Neural progenitor cell (in vitro differentiated cells): Measurements from ENCODE around the gene PSMC1.

Experiments
- EZH2 ChIP-seq: fragments of 200-600 bp; sonication (generic); IDR thresholded peaks from 2 replicates; pipeline ENCODE4 v1.6.1; 2017; ENCODE audit warnings: antibody characterized with exemption, mild to moderate bottlenecking, moderate library complexity
- EZH2phosphoT487 ChIP-seq: fragments of 200-600 bp; sonication (generic); IDR thresholded peaks from 2 replicates; pipeline ENCODE4 v1.6.1; 2017; ENCODE audit warnings: antibody characterized with exemption
- TF ChIP-seq, protein P1 (sequence below): fragments of 200-600 bp; sonication (generic); IDR thresholded peaks from 2 replicates; pipeline ENCODE4 v1.5.1; 2017; ENCODE audit warnings: antibody characterized with exemption, mild to moderate bottlenecking

DNA sequence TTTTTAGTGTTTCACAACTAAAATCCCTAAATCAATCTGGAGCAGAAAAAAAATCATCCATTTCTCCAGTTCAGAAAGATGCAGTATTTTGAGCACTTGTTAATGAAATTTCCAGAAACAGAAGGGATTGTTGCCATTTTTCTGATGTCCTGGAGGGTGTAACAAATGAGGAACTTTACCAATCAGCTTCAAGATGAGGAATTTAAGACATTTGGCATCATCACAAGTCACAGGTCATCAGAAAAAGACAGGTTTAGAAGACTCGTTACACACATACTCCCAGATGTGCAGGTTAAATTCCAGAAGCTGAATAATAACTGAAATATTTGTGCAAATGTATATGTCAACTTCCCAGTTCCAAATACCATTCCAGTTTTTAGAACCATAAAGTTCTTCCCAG is 482 bp upstream of the PSMC1 start:
- TF ChIP-seq, protein P1, sequence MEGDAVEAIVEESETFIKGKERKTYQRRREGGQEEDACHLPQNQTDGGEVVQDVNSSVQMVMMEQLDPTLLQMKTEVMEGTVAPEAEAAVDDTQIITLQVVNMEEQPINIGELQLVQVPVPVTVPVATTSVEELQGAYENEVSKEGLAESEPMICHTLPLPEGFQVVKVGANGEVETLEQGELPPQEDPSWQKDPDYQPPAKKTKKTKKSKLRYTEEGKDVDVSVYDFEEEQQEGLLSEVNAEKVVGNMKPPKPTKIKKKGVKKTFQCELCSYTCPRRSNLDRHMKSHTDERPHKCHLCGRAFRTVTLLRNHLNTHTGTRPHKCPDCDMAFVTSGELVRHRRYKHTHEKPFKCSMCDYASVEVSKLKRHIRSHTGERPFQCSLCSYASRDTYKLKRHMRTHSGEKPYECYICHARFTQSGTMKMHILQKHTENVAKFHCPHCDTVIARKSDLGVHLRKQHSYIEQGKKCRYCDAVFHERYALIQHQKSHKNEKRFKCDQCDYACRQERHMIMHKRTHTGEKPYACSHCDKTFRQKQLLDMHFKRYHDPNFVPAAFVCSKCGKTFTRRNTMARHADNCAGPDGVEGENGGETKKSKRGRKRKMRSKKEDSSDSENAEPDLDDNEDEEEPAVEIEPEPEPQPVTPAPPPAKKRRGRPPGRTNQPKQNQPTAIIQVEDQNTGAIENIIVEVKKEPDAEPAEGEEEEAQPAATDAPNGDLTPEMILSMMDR = no peak
- TF ChIP-seq EZH2 (no peak), EZH2phosphoT487 (no peak)
